ENCODE results near the gene KRT15. TPM values are rescaled to one million over a fixed set of nuclear protein-coding genes. Genes with fewer than 3 reads are reported as not detected.

The KRT15 gene
- total RNA-seq, 1 donor from 2014 or later: 24.3 TPM

- intact Hi-C loops (cut with DNase I): no loop called here
- DNase-seq: no peak
- Histone ChIP-seq H3K4me1 (peaks cover 4% of the 10 kb centered on the region), H3K27me3 (peaks cover 39% of the 10 kb centered on the region), H3K27ac (peak overlapping the region; percentile 68), H3K4me3 (no peak overlapping the region), H3K36me3 (no peaks in the 10 kb centered on the region), H3K9me3 (no peaks in the 10 kb centered on the region)
- no peak for ATAC-seq
- no peak for TF ChIP-seq CTCF (IDR thresholded peaks at IDR 0.05)
Measured at GRCh38 chr17:41529491-41529915, 10.8 kb upstream of the KRT15 start.

GRCh38 chr17:41528959-41529353, 10.3 kb upstream of the KRT15 start:
- H3K4me3 ChIP-seq: no peak overlapping the region
- H3K36me3 ChIP-seq: no peaks in the 10 kb centered on the region
- intact Hi-C loops (cut with DNase I): no loop called here
- ATAC-seq (no peak), DNase-seq (no peak)
- no peaks in the 10 kb centered on the region for H3K9me3 ChIP-seq
- TF ChIP-seq CTCF (IDR thresholded peaks at IDR 0.05): no peak
- H3K27me3 ChIP-seq: peaks cover 39% of the 10 kb centered on the region
- H3K27ac ChIP-seq: peak overlapping the region; percentile 56
- peaks cover 4% of the 10 kb centered on the region for H3K4me1 ChIP-seq

GRCh38 chr17:41527063-41528023, 8.7 kb upstream of the KRT15 start:
- H3K36me3 ChIP-seq: no peaks in the 10 kb centered on the region
- peak overlapping the region; percentile 54 for H3K4me3 ChIP-seq
- TF ChIP-seq CTCF (IDR thresholded peaks at IDR 0.05): no peak
- ATAC-seq (peak; percentile 68), DNase-seq (peak; percentile 85)
- peak overlapping the region; percentile 87 for H3K27ac ChIP-seq
- peaks cover 4% of the 10 kb centered on the region for H3K4me1 ChIP-seq
- intact Hi-C loops (cut with DNase I): no loop called here
- H3K27me3 ChIP-seq: peaks cover 39% of the 10 kb centered on the region
- H3K9me3 ChIP-seq: no peaks in the 10 kb centered on the region

- H3K9me3 ChIP-seq: no peaks in the 10 kb centered on the region
- H3K27ac ChIP-seq: no peak overlapping the region
- no peak for TF ChIP-seq CTCF (IDR thresholded peaks at IDR 0.05)
- DNase-seq (no peak), ATAC-seq (no peak)
- H3K27me3 ChIP-seq: peaks cover 31% of the 10 kb centered on the region
- H3K4me3 ChIP-seq: no peak overlapping the region
- H3K36me3 ChIP-seq: no peaks in the 10 kb centered on the region
- peaks cover 4% of the 10 kb centered on the region for H3K4me1 ChIP-seq
- intact Hi-C loops (cut with DNase I): no loop called here
Measured at GRCh38 chr17:41524261-41524660, 5.6 kb upstream of the KRT15 start.

- DNase-seq (no peak), ATAC-seq (no peak)
- TF ChIP-seq CTCF (IDR thresholded peaks at IDR 0.05): no peak
- Histone ChIP-seq H3K4me3 (peak overlapping the region; percentile 16), H3K27me3 (peaks cover 26% of the 10 kb centered on the region), H3K27ac (no peak overlapping the region), H3K9me3 (no peaks in the 10 kb centered on the region), H3K4me1 (peaks cover 4% of the 10 kb centered on the region), H3K36me3 (no peaks in the 10 kb centered on the region)
- intact Hi-C loops (cut with DNase I): no loop called here
Measured at GRCh38 chr17:41523787-41524186, 5.1 kb upstream of the KRT15 start.
